Brain microvascular endothelial cell (primary cell): ENCODE measurements around the gene UBA3.

Source experiments
- DNase-seq: peaks from one replicate; pipeline ENCODE4 v3.0.0-alpha.2; 2020
- H3K27ac ChIP-seq: fragments of 250-450 bp; sonication (Bioruptor Pico); 2 replicates; pipeline ENCODE4 v1.5.1; 2020; ENCODE audit warnings: mild to moderate bottlenecking, moderate library complexity
- H3K27me3 ChIP-seq: fragments of 250-450 bp; sonication (Bioruptor Pico); replicated peaks from 2 replicates; pipeline ENCODE4 v1.5.1; 2020; ENCODE audit warnings: mild to moderate bottlenecking
- H3K36me3 ChIP-seq: fragments of 250-450 bp; sonication (Bioruptor Pico); replicated peaks from 2 replicates; pipeline ENCODE4 v1.5.1; 2020; ENCODE audit warnings: mild to moderate bottlenecking
- H3K4me3 ChIP-seq: 2 replicates; pipeline ENCODE4 v1.5.1; 2011; ENCODE audit warnings: low read depth, mild to moderate bottlenecking, control low read depth, low read length, moderate library complexity
- in situ Hi-C: cut with HindIII; loops from 2 replicates; pipeline ENCODE4 v1.10.0; 2017; ENCODE audit warnings: low sequenced_read_pairs, low pct_ligation_motif_present
- TF ChIP-seq, protein P1 (sequence below): IDR thresholded peaks from 2 replicates; pipeline ENCODE4 v1.5.1; 2011; ENCODE audit warnings: low read depth, mild to moderate bottlenecking, moderate library complexity, low read length, control low read depth, inconsistent platforms; ENCODE audit errors: missing control alignments

UBA3 gene

DNA sequence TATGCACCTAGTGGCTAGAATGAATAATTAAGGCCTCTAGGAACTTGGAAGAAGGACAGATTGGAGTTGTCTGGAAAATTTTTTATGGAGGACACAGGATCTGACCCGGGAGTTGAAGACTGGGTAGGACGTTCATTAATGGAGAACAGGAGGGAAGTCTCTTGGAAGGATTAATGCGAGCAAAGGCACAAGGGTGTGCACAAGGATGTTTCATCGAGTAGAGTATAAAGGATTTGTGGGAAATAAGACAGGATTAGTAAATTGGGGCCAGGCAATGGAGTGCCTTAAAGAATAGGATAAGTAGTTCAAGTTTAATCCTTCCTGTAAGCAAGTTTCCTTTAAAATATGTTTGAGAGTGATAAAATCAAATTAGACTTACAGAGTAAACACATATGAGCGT, 27.7 kb upstream of the UBA3 start:
- no peak overlapping the region for H3K27ac ChIP-seq
- peaks cover 29% of the 10 kb centered on the region for H3K36me3 ChIP-seq
- in situ Hi-C loops, result no loop called here
- H3K27me3 ChIP-seq, result no peaks in the 10 kb centered on the region
- TF ChIP-seq, protein P1, sequence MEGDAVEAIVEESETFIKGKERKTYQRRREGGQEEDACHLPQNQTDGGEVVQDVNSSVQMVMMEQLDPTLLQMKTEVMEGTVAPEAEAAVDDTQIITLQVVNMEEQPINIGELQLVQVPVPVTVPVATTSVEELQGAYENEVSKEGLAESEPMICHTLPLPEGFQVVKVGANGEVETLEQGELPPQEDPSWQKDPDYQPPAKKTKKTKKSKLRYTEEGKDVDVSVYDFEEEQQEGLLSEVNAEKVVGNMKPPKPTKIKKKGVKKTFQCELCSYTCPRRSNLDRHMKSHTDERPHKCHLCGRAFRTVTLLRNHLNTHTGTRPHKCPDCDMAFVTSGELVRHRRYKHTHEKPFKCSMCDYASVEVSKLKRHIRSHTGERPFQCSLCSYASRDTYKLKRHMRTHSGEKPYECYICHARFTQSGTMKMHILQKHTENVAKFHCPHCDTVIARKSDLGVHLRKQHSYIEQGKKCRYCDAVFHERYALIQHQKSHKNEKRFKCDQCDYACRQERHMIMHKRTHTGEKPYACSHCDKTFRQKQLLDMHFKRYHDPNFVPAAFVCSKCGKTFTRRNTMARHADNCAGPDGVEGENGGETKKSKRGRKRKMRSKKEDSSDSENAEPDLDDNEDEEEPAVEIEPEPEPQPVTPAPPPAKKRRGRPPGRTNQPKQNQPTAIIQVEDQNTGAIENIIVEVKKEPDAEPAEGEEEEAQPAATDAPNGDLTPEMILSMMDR, result no peak
- DNase-seq, result no peak
- H3K4me3 ChIP-seq, result no peak overlapping the region

DNA sequence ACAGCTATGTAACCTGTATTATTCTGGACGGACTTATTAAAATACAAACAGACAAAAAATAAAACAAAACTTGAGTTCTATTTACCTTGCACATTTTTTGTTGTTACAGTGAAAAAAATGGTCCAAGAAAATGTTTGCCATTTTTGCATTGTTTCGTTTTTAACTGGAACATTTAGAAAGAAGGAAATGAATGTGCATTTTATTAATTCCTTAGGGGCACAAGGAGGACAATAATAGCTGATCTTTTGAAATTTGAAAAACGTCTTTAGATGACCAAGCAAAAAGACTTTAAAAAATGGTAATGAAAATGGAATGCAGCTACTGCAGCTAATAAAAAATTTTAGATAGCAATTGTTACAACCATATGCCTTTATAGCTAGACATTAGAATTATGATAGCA, 25.2 kb upstream of the UBA3 start:
- TF ChIP-seq, protein P1, result no peak
- DNase-seq, result no peak
- Histone ChIP-seq H3K27ac (no peak overlapping the region), H3K27me3 (no peaks in the 10 kb centered on the region), H3K36me3 (peaks cover 41% of the 10 kb centered on the region), H3K4me3 (no peak overlapping the region)
- in situ Hi-C loops, result no loop called here

DNA sequence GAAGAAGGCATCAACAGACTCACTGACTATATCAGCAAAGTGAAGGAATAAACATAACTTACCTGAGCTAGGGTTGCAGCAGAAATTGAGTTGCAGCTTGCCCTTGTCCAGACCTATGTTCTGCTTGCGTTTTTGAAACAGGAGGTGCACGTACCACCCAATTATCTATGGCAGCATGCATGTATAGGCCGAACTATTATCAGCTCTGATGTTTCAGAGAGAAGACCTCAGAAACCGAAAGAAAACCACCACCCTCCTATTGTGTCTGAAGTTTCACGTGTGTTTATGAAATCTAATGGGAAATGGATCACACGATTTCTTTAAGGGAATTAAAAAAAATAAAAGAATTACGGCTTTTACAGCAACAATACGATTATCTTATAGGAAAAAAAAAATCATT, 24.4 kb upstream of the UBA3 start:
- no peak overlapping the region for H3K4me3 ChIP-seq
- TF ChIP-seq, protein P1, result no peak
- H3K27ac ChIP-seq, result no peak overlapping the region
- H3K36me3 ChIP-seq, result peaks cover 45% of the 10 kb centered on the region
- H3K27me3 ChIP-seq, result no peaks in the 10 kb centered on the region
- no peak for DNase-seq
- in situ Hi-C loops, result no loop called here

DNA sequence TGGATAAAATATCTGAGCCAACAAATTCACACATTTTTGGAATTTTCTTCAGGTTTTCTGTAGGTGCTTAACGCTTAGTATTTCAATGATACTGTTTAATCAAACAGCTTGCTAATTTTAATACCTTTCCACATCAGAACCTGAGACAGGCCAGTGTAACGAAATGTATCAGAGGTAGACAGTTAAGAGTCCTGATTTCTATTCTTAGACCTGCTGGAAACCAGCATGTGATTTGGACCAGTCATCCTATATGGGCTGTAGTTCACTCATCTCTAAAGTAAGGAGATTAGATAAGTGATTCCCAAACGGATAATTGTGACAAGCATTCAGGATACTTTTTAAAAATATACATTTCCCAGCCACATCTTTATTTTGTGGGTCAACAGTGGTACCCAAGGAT, 23.0 kb upstream of the UBA3 start:
- Histone ChIP-seq H3K27ac (no peak overlapping the region), H3K36me3 (peaks cover 47% of the 10 kb centered on the region), H3K4me3 (no peak overlapping the region), H3K27me3 (no peaks in the 10 kb centered on the region)
- DNase-seq, result no peak
- TF ChIP-seq, protein P1, result no peak
- in situ Hi-C loops, result no loop called here

DNA sequence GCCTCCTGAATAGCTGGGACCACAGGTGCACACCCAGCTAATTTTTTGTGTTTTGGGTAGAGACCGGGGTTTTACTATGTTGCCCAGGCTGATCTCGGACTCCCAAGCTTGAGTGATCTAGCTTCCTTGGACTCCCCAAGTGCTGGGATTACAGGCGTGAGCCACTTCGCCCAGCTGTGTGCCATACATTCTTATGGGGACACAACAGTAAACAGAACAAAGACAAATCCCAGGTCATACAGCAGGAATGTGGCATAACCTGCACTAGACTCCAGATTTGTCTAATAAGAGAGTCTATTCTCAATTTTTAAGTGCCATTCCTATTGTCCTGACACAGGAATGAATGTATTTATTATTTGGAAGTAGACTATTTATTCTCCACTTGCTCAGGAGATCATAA, 22.2 kb upstream of the UBA3 start:
- Histone ChIP-seq H3K27me3 (no peaks in the 10 kb centered on the region), H3K4me3 (no peak overlapping the region), H3K27ac (no peak overlapping the region), H3K36me3 (peaks cover 47% of the 10 kb centered on the region)
- no peak for DNase-seq
- TF ChIP-seq, protein P1, result no peak
- in situ Hi-C loops, result no loop called here

DNA sequence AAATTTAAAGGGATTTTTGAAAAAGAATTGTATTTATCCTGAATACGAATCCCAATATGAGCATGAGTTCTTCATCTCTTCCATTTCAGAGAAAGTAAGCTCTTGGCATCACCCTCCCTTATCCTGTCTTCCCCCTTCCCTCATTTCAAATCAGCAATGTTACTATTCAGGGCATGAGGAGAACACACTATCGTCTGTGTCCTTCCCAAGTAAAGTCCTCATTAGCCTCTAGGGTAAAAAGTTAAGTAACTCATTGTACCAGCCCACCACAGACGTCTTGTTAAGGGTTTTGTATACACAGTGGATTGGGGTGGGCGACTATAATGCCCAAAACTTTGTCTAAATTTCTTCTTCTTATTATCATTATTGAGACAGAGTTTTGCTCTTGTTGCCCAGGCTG, 19.4 kb upstream of the UBA3 start:
- no peak overlapping the region for H3K27ac ChIP-seq
- H3K36me3 ChIP-seq, result peaks cover 35% of the 10 kb centered on the region
- no peak for DNase-seq
- TF ChIP-seq, protein P1, result no peak
- no peak overlapping the region for H3K4me3 ChIP-seq
- H3K27me3 ChIP-seq, result no peaks in the 10 kb centered on the region
- in situ Hi-C loops, result no loop called here
